Keratinocyte (primary cell): ENCODE measurements around the gene RASA1.

Source experiments
- EZH2 ChIP-seq: IDR thresholded peaks from one replicate; pipeline ENCODE4 v1.6.1; 2012; ENCODE audit warnings: inconsistent platforms, mild to moderate bottlenecking, low read length, moderate library complexity
- TF ChIP-seq, protein P1 (sequence below), 3 experiments: IDR thresholded peaks in 1 of 3; conservative IDR thresholded peaks in 1 of 3; optimal IDR thresholded peaks in 1 of 3; 2 replicates in 2 of 3; 3 replicates in 1 of 3; pipeline versions ENCODE3 to v1.5.1; 2011; ENCODE audit warnings: low read length in 3 of 3, mild to moderate bottlenecking in 3 of 3, moderate library complexity in 2 of 3, control low read depth in 1 of 3, inconsistent platforms in 1 of 3; ENCODE audit not compliant: insufficient read depth in 2 of 3; ENCODE audit errors: extremely low read depth in 1 of 3

DNA sequence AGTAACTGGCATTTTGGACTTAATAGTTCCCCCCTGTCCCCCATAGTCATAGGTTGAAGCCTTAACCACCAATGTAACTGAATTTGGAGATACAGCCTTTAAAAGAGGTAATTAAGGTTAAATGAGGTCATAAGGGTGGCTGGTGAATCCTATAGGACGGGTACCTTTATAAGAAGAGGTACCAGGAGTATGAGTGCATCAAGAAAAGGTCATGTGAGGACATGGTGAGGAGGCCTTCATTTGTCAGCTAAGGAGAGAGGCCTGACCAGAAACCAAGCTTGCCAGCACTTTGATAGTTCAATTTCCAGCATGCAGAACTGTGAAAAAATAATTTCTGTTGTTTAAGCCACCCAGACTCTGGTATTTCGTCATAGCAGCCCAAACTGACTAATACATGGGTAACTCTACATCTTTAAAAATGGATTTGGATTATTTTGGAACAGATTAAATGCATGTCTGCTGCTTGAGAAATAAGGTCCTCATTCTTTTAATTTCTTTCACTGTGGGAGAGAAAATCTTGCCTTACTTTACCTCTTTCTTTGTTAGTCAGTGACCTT lies 9.7 kb downstream of the RASA1 start:
- TF ChIP-seq, protein P1, sequence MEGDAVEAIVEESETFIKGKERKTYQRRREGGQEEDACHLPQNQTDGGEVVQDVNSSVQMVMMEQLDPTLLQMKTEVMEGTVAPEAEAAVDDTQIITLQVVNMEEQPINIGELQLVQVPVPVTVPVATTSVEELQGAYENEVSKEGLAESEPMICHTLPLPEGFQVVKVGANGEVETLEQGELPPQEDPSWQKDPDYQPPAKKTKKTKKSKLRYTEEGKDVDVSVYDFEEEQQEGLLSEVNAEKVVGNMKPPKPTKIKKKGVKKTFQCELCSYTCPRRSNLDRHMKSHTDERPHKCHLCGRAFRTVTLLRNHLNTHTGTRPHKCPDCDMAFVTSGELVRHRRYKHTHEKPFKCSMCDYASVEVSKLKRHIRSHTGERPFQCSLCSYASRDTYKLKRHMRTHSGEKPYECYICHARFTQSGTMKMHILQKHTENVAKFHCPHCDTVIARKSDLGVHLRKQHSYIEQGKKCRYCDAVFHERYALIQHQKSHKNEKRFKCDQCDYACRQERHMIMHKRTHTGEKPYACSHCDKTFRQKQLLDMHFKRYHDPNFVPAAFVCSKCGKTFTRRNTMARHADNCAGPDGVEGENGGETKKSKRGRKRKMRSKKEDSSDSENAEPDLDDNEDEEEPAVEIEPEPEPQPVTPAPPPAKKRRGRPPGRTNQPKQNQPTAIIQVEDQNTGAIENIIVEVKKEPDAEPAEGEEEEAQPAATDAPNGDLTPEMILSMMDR (optimal IDR thresholded peaks at IDR 0.05 in 1 of 3, IDR thresholded peaks at IDR 0.05 in 1 of 3, conservative IDR thresholded peaks at IDR 0.05 in 1 of 3; ENCODE audit: extremely low read depth in 1 of 3, insufficient read depth in 2 of 3, low read length in 3 of 3) = no peak
- no peak for TF ChIP-seq EZH2
